ENCODE results near the gene KLHDC7B. TPM values are rescaled to one million over a fixed set of nuclear protein-coding genes. Genes with fewer than 3 reads are reported as not detected.

KLHDC7B gene
- total RNA-seq: under 1 TPM in 3 of 4 donors, not detected in 1; 0.08 to 0.14 (median 0.09) TPM
- polyA plus RNA-seq: not detected
- long read RNA-seq, donor 1: 0 reads
- long read RNA-seq, donor 2: 0 reads
- long read RNA-seq, donor 3: 0 reads
- long read RNA-seq, donor 4: 0 reads

GRCh38 chr22:50545522-50546325 is at the start of gene KLHDC7B:
KLHDC7B (plus strand) TSS chr22:50545899; CDS start chr22:50546244, 345 bp downstream.
- 59% methylated on average over 10 of the region's 10 CpGs for WGBS
- intact Hi-C loops (cut with DNase I): no loop called here
- H3K27me3 ChIP-seq (ENCODE audit: control insufficient read depth, insufficient read depth): no peaks in the 10 kb centered on the region
- H3K9me3 ChIP-seq (ENCODE audit: control insufficient read depth, low read length): no peaks in the 10 kb centered on the region
- ATAC-seq: no peak
- H3K27ac ChIP-seq (ENCODE audit: low read length): no peak within 1 kb of the TSS
- H3K4me3 ChIP-seq (ENCODE audit: low read length): no peak within 1 kb of the TSS
- no peaks in the 10 kb centered on the region for H3K4me1 ChIP-seq (ENCODE audit: control insufficient read depth, insufficient read depth, low read length)
- no peak for DNase-seq

GRCh38 chr22:50497093-50497492 is 48.6 kb upstream of the KLHDC7B start:
- Histone ChIP-seq H3K9me3 (ENCODE audit: control insufficient read depth, low read length) (no peaks in the 10 kb centered on the region), H3K27ac (ENCODE audit: low read length) (no peak overlapping the region), H3K27me3 (ENCODE audit: control insufficient read depth, insufficient read depth) (no peaks in the 10 kb centered on the region), H3K4me1 (ENCODE audit: control insufficient read depth, insufficient read depth, low read length) (no peaks in the 10 kb centered on the region), H3K4me3 (ENCODE audit: low read length) (no peak overlapping the region)
- no peak for DNase-seq
- ATAC-seq: no peak
- WGBS: 90% methylated on average over 6 of the region's 6 CpGs
- intact Hi-C loops (cut with DNase I): loop anchor here in 1 of 4 donors (10.0 kb wide), 1 partner anchor 108 kb away; the partner anchor contains the start of gene MAPK8IP2

DNA sequence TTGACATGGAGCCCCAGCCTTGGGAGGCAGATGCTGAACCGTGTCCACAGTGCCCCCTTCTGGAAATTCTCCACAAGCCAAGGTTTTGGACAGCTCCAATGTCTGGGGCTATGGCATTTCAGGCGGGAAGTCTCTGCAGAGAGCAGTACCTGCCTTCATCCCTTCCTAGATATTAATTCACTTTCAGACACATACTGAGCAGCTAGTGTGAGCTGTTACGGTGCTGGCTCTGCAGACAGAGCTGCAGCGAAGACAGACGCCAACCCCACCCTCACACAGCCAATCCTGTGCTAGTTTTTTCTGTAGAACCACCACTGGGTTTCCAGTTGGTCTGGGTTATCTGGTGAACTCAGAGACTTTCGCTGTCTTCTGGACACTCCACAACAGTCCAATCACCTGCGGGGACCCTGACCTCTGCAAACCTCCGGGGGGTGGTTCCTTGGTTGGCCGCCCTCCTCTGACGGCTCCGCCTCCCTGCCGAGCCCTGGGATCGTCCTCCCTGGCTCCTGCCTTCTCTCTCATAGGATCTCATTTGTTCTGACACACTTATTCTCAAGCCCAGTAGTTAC is 47.3 kb upstream of the KLHDC7B start:
- no peak overlapping the region for H3K4me3 ChIP-seq (ENCODE audit: low read length)
- DNase-seq (peak; percentile 49 to 67 (median 63)), ATAC-seq (peak; percentile 73 to 79)
- no peaks in the 10 kb centered on the region for H3K9me3 ChIP-seq (ENCODE audit: control insufficient read depth, low read length)
- intact Hi-C loops (cut with DNase I): loop anchor here in 1 of 4 donors (10.0 kb wide), 1 partner anchor 106 kb away; the partner anchor contains the start of gene MAPK8IP2
- WGBS: 17% methylated on average over 13 of the region's 13 CpGs
- H3K27ac ChIP-seq (ENCODE audit: low read length): no peak overlapping the region
- H3K27me3 ChIP-seq (ENCODE audit: control insufficient read depth, insufficient read depth): no peaks in the 10 kb centered on the region
- H3K4me1 ChIP-seq (ENCODE audit: control insufficient read depth, insufficient read depth, low read length): no peaks in the 10 kb centered on the region

DNA sequence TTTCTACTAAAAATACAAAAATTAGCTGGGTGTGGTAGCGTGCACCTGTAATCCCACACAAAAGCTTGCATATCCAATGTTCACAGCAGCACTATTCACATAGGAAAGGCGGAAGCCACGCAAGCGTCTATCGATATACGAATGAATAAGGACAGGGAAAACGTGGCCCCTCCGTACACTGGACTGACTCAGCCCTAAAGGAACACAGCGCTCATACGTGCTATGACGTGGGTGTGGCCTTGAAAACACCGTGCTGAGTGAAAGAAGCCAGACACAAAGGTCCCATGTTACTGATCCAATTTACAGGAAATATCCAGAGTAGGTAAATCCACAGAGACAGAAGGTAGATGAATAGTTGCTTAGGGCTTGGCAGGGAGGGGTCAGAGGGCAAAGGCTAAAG is 45.2 kb upstream of the KLHDC7B start:
- Histone ChIP-seq H3K4me1 (ENCODE audit: control insufficient read depth, insufficient read depth, low read length) (no peaks in the 10 kb centered on the region), H3K9me3 (ENCODE audit: control insufficient read depth, low read length) (no peaks in the 10 kb centered on the region), H3K4me3 (ENCODE audit: low read length) (no peak overlapping the region), H3K27ac (ENCODE audit: low read length) (no peak overlapping the region), H3K27me3 (ENCODE audit: control insufficient read depth, insufficient read depth) (no peaks in the 10 kb centered on the region)
- intact Hi-C loops (cut with DNase I): loop anchor here in 2 of 4 donors (10.0 kb wide), 2 partner anchors 256 to 266 kb away; partner anchors contain the start of gene TUBGCP6 (in 1 of the 2)
- no peak for ATAC-seq
- WGBS: 95% methylated on average over 12 of the region's 12 CpGs
- DNase-seq: no peak

DNA sequence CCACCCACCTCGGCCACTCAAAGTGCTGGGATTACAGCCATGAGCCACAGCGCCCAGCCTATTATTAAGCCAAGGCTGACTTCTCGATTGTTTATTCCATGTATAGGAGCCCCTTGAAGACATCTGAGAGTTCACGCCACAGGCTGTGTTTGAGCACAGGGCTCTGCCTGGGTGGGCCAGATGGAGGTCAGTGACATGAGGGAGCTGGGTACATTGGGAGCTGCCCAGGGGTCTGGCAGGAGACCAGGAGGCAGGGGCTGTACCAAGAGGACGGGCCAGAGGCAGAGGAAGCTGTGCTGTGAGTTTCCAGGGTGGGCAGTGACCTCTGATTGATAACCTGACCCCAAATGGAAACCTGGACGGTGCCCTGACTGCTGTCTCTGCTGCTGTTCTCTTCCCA is 43.6 kb upstream of the KLHDC7B start:
- no peak overlapping the region for H3K27ac ChIP-seq (ENCODE audit: low read length)
- DNase-seq (peak in 2 of 3 donors; percentile 38 to 45), ATAC-seq (no peak)
- H3K4me3 ChIP-seq (ENCODE audit: low read length): no peak overlapping the region
- no peaks in the 10 kb centered on the region for H3K27me3 ChIP-seq (ENCODE audit: control insufficient read depth, insufficient read depth)
- intact Hi-C loops (cut with DNase I): loop anchor here in 2 of 4 donors (10.0 kb wide), 2 partner anchors 257 to 267 kb away; partner anchors contain the start of gene TUBGCP6 (in 1 of the 2)
- 81% methylated on average over 6 of the region's 6 CpGs for WGBS
- no peaks in the 10 kb centered on the region for H3K4me1 ChIP-seq (ENCODE audit: control insufficient read depth, insufficient read depth, low read length)
- no peaks in the 10 kb centered on the region for H3K9me3 ChIP-seq (ENCODE audit: control insufficient read depth, low read length)

- H3K4me3 ChIP-seq (ENCODE audit: low read length): no peak overlapping the region
- intact Hi-C loops (cut with DNase I): loop anchor here in 2 of 4 donors (10.0 kb wide), 2 partner anchors 258 to 268 kb away; partner anchors contain the start of gene TUBGCP6 (in 1 of the 2)
- 82% methylated on average over 24 of the region's 24 CpGs for WGBS
Measured at GRCh38 chr22:50502628-50503474, 42.8 kb upstream of the KLHDC7B start.

GRCh38 chr22:50503475-50504145 is 42.1 kb upstream of the KLHDC7B start:
- intact Hi-C loops (cut with DNase I): loop anchor here in 2 of 4 donors (10.0 kb wide), 2 partner anchors 259 to 269 kb away; partner anchors contain the start of gene TUBGCP6 (in 1 of the 2)
- ATAC-seq: no peak
- H3K4me1 ChIP-seq (ENCODE audit: control insufficient read depth, insufficient read depth, low read length): no peaks in the 10 kb centered on the region
- no peaks in the 10 kb centered on the region for H3K27me3 ChIP-seq (ENCODE audit: control insufficient read depth, insufficient read depth)
- 85% methylated on average over 25 of the region's 26 CpGs for WGBS
- H3K4me3 ChIP-seq (ENCODE audit: low read length): no peak overlapping the region
- H3K27ac ChIP-seq (ENCODE audit: low read length): no peak overlapping the region
- DNase-seq: peak in 2 of 3 donors; percentile 53 to 71
- H3K9me3 ChIP-seq (ENCODE audit: control insufficient read depth, low read length): no peaks in the 10 kb centered on the region

More at GRCh38 chr22:50502628-50503474, 42.8 kb upstream of the KLHDC7B start:
- Histone ChIP-seq H3K27me3 (ENCODE audit: control insufficient read depth, insufficient read depth) (no peaks in the 10 kb centered on the region), H3K27ac (ENCODE audit: low read length) (no peak overlapping the region), H3K4me1 (ENCODE audit: control insufficient read depth, insufficient read depth, low read length) (no peaks in the 10 kb centered on the region), H3K9me3 (ENCODE audit: control insufficient read depth, low read length) (no peaks in the 10 kb centered on the region)
- DNase-seq (peak in 2 of 3 donors; percentile 39 to 50), ATAC-seq (no peak)

- no peak overlapping the region for H3K4me3 ChIP-seq (ENCODE audit: low read length)
- intact Hi-C loops (cut with DNase I): loop anchor here in 2 of 4 donors (10.0 kb wide), 2 partner anchors 260 to 270 kb away; partner anchors contain the start of gene TUBGCP6 (in 1 of the 2)
- H3K9me3 ChIP-seq (ENCODE audit: control insufficient read depth, low read length): no peaks in the 10 kb centered on the region
- 95% methylated on average over 44 of the region's 44 CpGs for WGBS
- no peak for ATAC-seq
- no peak overlapping the region for H3K27ac ChIP-seq (ENCODE audit: low read length)
- H3K27me3 ChIP-seq (ENCODE audit: control insufficient read depth, insufficient read depth): no peaks in the 10 kb centered on the region
- H3K4me1 ChIP-seq (ENCODE audit: control insufficient read depth, insufficient read depth, low read length): no peaks in the 10 kb centered on the region
- DNase-seq: peak in 2 of 3 donors; percentile 58 to 72
Measured at GRCh38 chr22:50504369-50505211, 41.1 kb upstream of the KLHDC7B start.

GRCh38 chr22:50505276-50505775 is 40.4 kb upstream of the KLHDC7B start:
- ATAC-seq (no peak), DNase-seq (peak in 2 of 3 donors; percentile 38 to 48)
- Histone ChIP-seq H3K27me3 (ENCODE audit: control insufficient read depth, insufficient read depth) (no peaks in the 10 kb centered on the region), H3K9me3 (ENCODE audit: control insufficient read depth, low read length) (no peaks in the 10 kb centered on the region), H3K27ac (ENCODE audit: low read length) (no peak overlapping the region), H3K4me3 (ENCODE audit: low read length) (no peak overlapping the region), H3K4me1 (ENCODE audit: control insufficient read depth, insufficient read depth, low read length) (no peaks in the 10 kb centered on the region)
- intact Hi-C loops (cut with DNase I): loop anchor here in 2 of 4 donors (10.0 kb wide), 2 partner anchors 261 to 271 kb away; partner anchors contain the start of gene TUBGCP6 (in 1 of the 2)
- WGBS: 94% methylated on average over 14 of the region's 14 CpGs
